GM12872 (cell line): ENCODE results near the gene GRN.

Source experiments
- TF ChIP-seq, protein P1 (sequence below): IDR thresholded peaks from 3 replicates; pipeline ENCODE4 v1.5.1; 2011; ENCODE audit warnings: low read depth, mild to moderate bottlenecking, low read length, moderate library complexity; ENCODE audit not compliant: insufficient read depth

Gene GRN

DNA sequence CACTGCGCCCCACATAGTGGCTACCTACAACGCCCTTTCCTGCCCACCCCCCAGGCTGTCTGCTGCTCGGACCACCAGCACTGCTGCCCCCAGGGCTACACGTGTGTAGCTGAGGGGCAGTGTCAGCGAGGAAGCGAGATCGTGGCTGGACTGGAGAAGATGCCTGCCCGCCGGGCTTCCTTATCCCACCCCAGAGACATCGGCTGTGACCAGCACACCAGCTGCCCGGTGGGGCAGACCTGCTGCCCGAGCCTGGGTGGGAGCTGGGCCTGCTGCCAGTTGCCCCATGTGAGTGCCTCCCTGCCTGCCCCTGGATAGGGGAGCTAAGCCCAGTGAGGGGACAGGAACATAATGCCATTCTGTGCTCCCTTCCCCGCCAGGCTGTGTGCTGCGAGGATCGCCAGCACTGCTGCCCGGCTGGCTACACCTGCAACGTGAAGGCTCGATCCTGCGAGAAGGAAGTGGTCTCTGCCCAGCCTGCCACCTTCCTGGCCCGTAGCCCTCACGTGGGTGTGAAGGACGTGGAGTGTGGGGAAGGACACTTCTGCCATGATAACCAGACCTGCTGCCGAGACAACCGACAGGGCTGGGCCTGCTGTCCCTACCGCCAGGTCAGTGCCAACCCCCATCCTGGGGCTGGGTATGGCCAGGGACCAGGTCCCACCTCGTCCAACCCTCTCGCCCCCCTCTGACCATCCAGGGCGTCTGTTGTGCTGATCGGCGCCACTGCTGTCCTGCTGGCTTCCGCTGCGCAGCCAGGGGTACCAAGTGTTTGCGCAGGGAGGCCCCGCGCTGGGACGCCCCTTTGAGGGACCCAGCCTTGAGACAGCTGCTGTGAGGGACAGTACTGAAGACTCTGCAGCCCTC lies 7.1 kb downstream of the GRN start:
- TF ChIP-seq, protein P1, sequence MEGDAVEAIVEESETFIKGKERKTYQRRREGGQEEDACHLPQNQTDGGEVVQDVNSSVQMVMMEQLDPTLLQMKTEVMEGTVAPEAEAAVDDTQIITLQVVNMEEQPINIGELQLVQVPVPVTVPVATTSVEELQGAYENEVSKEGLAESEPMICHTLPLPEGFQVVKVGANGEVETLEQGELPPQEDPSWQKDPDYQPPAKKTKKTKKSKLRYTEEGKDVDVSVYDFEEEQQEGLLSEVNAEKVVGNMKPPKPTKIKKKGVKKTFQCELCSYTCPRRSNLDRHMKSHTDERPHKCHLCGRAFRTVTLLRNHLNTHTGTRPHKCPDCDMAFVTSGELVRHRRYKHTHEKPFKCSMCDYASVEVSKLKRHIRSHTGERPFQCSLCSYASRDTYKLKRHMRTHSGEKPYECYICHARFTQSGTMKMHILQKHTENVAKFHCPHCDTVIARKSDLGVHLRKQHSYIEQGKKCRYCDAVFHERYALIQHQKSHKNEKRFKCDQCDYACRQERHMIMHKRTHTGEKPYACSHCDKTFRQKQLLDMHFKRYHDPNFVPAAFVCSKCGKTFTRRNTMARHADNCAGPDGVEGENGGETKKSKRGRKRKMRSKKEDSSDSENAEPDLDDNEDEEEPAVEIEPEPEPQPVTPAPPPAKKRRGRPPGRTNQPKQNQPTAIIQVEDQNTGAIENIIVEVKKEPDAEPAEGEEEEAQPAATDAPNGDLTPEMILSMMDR, result no peak

DNA sequence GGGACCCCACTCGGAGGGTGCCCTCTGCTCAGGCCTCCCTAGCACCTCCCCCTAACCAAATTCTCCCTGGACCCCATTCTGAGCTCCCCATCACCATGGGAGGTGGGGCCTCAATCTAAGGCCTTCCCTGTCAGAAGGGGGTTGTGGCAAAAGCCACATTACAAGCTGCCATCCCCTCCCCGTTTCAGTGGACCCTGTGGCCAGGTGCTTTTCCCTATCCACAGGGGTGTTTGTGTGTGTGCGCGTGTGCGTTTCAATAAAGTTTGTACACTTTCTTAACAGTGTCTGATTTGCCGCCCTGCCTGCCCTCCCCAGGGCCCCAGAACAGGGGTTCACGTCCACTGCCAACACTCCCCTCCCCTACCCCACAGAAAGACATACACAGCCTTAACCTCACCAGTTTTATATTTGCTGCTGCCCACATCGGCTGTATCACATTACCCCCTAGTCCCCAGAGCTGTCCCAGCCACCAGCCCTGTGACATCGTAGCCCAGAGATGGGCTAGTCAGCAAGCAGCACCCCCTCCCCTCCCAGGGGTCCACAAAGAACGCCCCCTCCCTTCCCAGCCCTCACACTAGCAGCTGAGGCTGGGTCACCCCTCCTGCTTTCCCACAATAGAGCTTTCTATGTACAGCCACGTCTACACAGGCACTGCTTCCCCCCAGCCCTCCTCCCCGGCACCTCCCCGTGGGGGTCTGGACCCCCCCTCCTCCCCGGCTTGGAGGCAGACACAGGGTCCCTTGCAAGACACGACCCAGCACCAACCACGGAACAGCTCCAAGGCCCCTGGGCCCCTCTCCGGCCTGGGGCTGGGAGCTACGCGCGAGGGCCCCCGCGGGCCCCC lies 7.9 kb downstream of the GRN start:
- TF ChIP-seq, protein P1, result no peak

DNA sequence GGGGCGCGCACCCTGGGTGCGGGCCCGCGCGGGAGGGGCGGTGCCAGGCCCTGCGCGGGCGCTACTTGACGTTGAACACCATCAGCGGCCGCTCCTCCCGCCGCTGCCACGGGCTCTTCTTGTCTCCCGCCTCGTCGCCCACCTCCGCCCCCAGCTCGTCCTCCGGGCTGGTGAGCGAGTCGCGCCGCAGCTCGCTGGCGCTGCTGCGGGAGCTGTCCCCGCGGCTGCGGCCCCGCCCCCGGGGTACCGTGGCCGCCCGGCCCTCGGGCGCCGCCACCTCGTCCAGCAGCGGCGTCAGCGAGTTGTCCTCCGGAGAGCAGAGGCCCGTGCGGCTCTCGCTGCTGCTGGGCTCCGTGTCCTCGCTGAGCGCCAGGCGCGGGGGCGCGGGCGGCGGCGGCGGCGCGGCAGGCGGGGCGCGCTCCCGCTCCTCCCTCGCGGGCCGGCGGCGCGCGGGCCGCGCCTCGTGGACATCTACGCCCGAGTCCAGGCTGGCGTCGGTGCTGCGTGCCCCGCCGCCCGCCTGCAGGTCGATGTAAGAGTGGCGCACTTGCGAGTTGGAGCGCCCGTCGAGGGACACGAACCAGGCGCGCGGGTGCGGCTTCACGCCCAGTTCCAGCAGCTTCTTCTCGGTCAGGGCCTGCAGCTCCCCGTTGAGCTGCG lies 8.7 kb downstream of the GRN start:
- TF ChIP-seq, protein P1, result no peak

DNA sequence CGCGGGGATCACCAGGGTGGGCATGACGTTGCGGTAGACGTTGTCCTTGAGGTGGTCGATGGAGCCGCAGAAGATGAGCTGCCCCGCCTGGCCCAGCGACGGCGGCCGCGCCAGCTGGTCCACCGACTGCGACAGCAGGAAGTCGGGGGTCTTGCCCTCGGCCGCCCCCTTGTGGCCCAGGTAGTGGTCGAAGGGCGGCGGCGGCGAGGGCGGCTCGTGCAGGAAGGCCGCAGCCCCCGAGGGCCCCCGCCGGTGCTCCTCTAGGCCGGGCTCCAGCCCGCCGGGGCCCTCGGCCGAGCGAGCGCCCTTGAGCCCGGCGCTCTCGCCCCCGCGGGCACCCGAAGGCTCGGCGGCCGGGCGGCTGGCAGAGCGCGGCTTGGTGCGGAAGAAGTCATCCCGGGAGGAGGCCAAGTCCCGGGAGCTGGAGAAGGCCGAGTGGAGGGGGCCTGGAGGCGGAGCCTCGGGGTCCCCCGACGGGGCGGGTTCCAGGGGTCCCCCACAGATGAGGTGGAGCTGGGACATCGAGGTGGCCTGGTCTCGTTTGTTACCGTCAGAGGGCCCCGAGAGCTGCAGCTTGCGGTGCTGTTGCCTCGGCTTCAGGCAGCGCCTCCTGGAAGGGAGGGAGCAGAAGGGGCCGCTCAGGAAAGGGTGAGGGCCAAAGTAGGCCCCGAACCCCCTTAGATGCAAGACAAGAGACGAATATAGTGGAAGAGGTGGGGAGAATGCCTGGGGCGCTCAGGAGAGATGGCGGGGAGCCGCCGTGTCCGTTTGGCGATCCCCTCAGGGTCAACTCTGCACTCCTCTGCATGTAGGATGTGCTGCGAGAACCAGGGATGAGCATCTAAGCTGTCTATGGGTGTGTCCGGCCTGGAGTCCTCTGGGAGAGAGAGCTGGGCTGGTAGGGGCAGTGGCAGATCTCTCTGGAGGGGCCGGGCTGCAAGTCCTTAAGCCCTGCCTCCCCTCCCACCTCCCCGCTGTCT lies 9.8 kb downstream of the GRN start:
- TF ChIP-seq, protein P1, result peak; percentile 61

DNA sequence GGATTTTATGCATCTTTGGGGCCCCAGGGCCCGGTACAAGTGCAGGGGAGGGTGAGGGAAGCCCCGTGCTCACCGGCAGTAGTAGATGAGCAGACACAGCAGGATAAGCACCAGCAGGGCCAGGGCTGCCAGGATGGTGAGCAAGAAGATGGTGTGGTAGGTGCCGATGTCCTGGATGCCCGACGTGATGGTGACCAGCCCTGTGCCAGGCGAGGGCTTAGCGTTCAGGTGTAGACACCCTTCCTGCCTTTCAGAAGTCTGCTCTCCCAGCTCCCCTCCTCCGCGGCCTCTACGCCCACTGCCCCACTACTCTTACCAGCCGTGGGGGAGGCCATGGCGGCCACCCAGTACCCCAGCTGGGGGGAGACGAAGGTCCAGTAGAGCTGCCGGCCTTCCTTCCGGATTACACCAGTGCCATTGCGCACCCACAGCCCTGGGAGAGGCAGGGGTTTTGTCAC lies 10.6 kb downstream of the GRN start:
- TF ChIP-seq, protein P1, result no peak

DNA sequence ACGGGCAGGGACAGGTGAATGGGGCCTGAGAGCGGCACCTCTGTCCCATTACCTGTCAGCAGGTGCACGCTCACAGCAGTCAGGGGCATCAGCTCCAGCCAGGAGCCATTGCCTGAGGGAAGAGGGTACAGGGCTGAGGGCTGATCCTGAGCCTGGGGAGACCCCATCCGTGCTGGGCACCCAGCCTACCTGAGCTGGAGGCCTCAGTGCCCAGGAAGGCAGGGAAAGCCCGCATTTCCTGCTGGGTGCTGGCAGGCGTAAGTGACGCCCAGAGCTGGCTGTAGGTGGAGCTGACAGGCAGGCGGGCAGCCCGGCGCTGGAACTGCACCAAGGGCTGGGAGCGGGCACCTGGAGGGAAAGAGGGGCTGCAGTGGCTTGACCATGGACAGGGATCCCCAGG lies 11.1 kb downstream of the GRN start:
- TF ChIP-seq, protein P1, result no peak
